IMR-90 (cell line): ENCODE data around the gene NTNG2. TPM values are rescaled to one million over a fixed set of nuclear protein-coding genes. Genes with fewer than 3 reads are reported as not detected.

Source experiments
- ATAC-seq: fragments of 200-7000 bp; cut with Tn5 transposase; 2 replicates; pipeline ENCODE4 v1.9.1; 2020; ENCODE audit warnings: low read depth, mild to moderate bottlenecking, moderate library complexity
- BruUV-seq: library from RNA; stranded (reverse); fragments of 400-500 nt; replicated peaks from 2 replicates; lab custom pipeline; 2021; lab: Mats Ljungman, UMichigan
- CTCF ChIA-PET: fragments of 300-600 bp; formaldehyde crosslinking; extraction: SDS; loops from one replicate; lab custom pipeline; 2021; ENCODE audit warnings: antibody characterized with exemption; lab: Yijun Ruan, JAX
- POLR2A ChIA-PET: fragments of 300-600 bp; sonication (Branson Sonifier 250); formaldehyde crosslinking; loops from one replicate; lab custom pipeline; 2022; ENCODE audit warnings: antibody characterized with exemption; ENCODE audit not compliant: unreplicated experiment; lab: Charles Lee
- DNase-seq: peaks from one replicate; pipeline ENCODE4 v3.0.0; 2013
- H2AFZ ChIP-seq: replicated peaks from 2 replicates; pipeline ENCODE3; 2013; ENCODE audit warnings: low read length, mild to moderate bottlenecking; ENCODE audit not compliant: poor library complexity
- H2AK5ac ChIP-seq: 2 replicates; pipeline ENCODE4 v1.6.1; 2013; ENCODE audit warnings: low read depth, low read length, inconsistent platforms
- H2AK9ac ChIP-seq: replicated peaks from 2 replicates; pipeline ENCODE3; 2013; ENCODE audit warnings: mild to moderate bottlenecking, low read depth, low read length, moderate library complexity; ENCODE audit not compliant: poor library complexity
- H2BK120ac ChIP-seq: 2 replicates; pipeline ENCODE4 v1.6.1; 2013; ENCODE audit warnings: low read depth, low read length, inconsistent platforms
- H2BK15ac ChIP-seq: 3 replicates; pipeline ENCODE4 v1.6.1; 2013; ENCODE audit warnings: low read depth, low read length, inconsistent platforms
- H2BK20ac ChIP-seq: 2 replicates; pipeline ENCODE4 v1.6.1; 2013; ENCODE audit warnings: low read depth, mild to moderate bottlenecking, inconsistent platforms, low read length, moderate library complexity
- H2BK5ac ChIP-seq: 2 replicates; pipeline ENCODE4 v1.6.1; 2013; ENCODE audit warnings: mild to moderate bottlenecking, low read depth, low read length, inconsistent platforms; ENCODE audit not compliant: poor library complexity, severe bottlenecking
- H3K14ac ChIP-seq: replicated peaks from 2 replicates; pipeline ENCODE4 v1.6.1; 2013; ENCODE audit warnings: low read depth, low read length, inconsistent platforms
- H3K18ac ChIP-seq: 2 replicates; pipeline ENCODE4 v1.6.1; 2013; ENCODE audit warnings: low read depth, low read length, control low read depth
- H3K23ac ChIP-seq: 2 replicates; pipeline ENCODE4 v1.6.1; 2013; ENCODE audit warnings: low read depth, low read length, inconsistent platforms
- H3K27ac ChIP-seq: 2 replicates; pipeline ENCODE4 v1.5.1; 2013; ENCODE audit warnings: mild to moderate bottlenecking, control low read depth, low read length; ENCODE audit not compliant: insufficient read depth
- H3K27me3 ChIP-seq: 2 replicates; pipeline ENCODE4 v1.6.1; 2013; ENCODE audit warnings: low read length; ENCODE audit not compliant: control insufficient read depth, insufficient read depth
- H3K36me3 ChIP-seq: 2 replicates; pipeline ENCODE4 v1.6.1; 2013; ENCODE audit warnings: low read length, mixed read lengths; ENCODE audit not compliant: control insufficient read depth, insufficient read depth
- H3K4ac ChIP-seq: 2 replicates; pipeline ENCODE4 v1.6.1; 2013; ENCODE audit warnings: low read depth, low read length, inconsistent platforms
- H3K4me1 ChIP-seq: 2 replicates; pipeline ENCODE4 v1.6.1; 2013; ENCODE audit warnings: low read length, mixed read lengths; ENCODE audit not compliant: control insufficient read depth, insufficient read depth
- H3K4me2 ChIP-seq: 2 replicates; pipeline ENCODE4 v1.6.1; 2013; ENCODE audit warnings: low read depth, mild to moderate bottlenecking, control low read depth, low read length, moderate library complexity
- H3K4me3 ChIP-seq: 2 replicates; pipeline ENCODE4 v1.5.1; 2013; ENCODE audit warnings: low read depth, mild to moderate bottlenecking, control low read depth, low read length, moderate library complexity; ENCODE audit not compliant: insufficient read depth
- H3K56ac ChIP-seq: 2 replicates; pipeline ENCODE4 v1.6.1; 2013; ENCODE audit warnings: low read length, inconsistent platforms; ENCODE audit not compliant: insufficient read depth; ENCODE audit errors: extremely low read depth
- H3K79me1 ChIP-seq, 2 experiments: 2 replicates each; pipeline ENCODE4 v1.6.1; 2013; ENCODE audit warnings: low read length in 2 of 2, inconsistent platforms in 1 of 2, low read depth in 1 of 2
- H3K9ac ChIP-seq: 2 replicates; pipeline ENCODE4 v1.6.1; 2013; ENCODE audit warnings: low read depth, low read length, control low read depth
- H3K9me1 ChIP-seq: 2 replicates; pipeline ENCODE4 v1.6.1; 2013; ENCODE audit warnings: low read length, inconsistent platforms; ENCODE audit not compliant: insufficient read depth
- H3K9me3 ChIP-seq: 2 replicates; pipeline ENCODE4 v1.6.1; 2013; ENCODE audit warnings: low read length; ENCODE audit not compliant: control insufficient read depth, insufficient read depth
- H4K20me1 ChIP-seq: 2 replicates; pipeline ENCODE4 v1.6.1; 2013; ENCODE audit warnings: low read length, inconsistent platforms; ENCODE audit not compliant: insufficient read depth
- H4K5ac ChIP-seq: 2 replicates; pipeline ENCODE4 v1.6.1; 2013; ENCODE audit warnings: mild to moderate bottlenecking, low read depth, low read length, control low read depth
- H4K8ac ChIP-seq, 2 experiments: 2 replicates each; pipeline ENCODE4 v1.6.1; 2013; ENCODE audit warnings: low read depth in 2 of 2, low read length in 2 of 2, control low read depth in 1 of 2, inconsistent platforms in 1 of 2
- H4K91ac ChIP-seq: 2 replicates; pipeline ENCODE4 v1.6.1; 2013; ENCODE audit warnings: low read depth, low read length, inconsistent platforms; ENCODE audit not compliant: insufficient read depth
- BHLHE40 ChIP-seq: fragments of 150-350 bp; IDR thresholded peaks from 2 replicates; pipeline ENCODE4 v1.6.1; 2016; ENCODE audit warnings: mild to moderate bottlenecking, low read depth, low read length
- CEBPB ChIP-seq: IDR thresholded peaks from 2 replicates; pipeline ENCODE4 v1.6.1; 2012; ENCODE audit warnings: low read depth, low read length, improper control_type of control experiment
- CHD1 ChIP-seq: IDR thresholded peaks from 2 replicates; pipeline ENCODE4 v1.6.1; 2012; ENCODE audit warnings: low read depth, low read length, improper control_type of control experiment
- ELK1 ChIP-seq: fragments of 150-350 bp; IDR thresholded peaks from 2 replicates; pipeline ENCODE4 v1.6.1; 2016; ENCODE audit warnings: low read depth, mild to moderate bottlenecking, low read length, moderate library complexity, borderline replicate concordance
- FOS ChIP-seq: fragments of 150-350 bp; IDR thresholded peaks from 2 replicates; pipeline ENCODE4 v1.6.1; 2016; ENCODE audit warnings: low read depth, low read length
- MAFK ChIP-seq: IDR thresholded peaks from 2 replicates; pipeline ENCODE4 v1.6.1; 2012; ENCODE audit warnings: low read depth, low read length, improper control_type of control experiment
- MAZ ChIP-seq: IDR thresholded peaks from 2 replicates; pipeline ENCODE4 v1.6.1; 2012; ENCODE audit warnings: low read depth, mild to moderate bottlenecking, low read length, improper control_type of control experiment, moderate library complexity, borderline replicate concordance
- MXI1 ChIP-seq: IDR thresholded peaks from 2 replicates; pipeline ENCODE4 v1.6.1; 2012; ENCODE audit warnings: low read depth, mild to moderate bottlenecking, low read length, moderate library complexity, borderline replicate concordance
- NFE2L2 ChIP-seq: fragments of 150-350 bp; IDR thresholded peaks from 2 replicates; pipeline ENCODE4 v1.6.1; 2016; ENCODE audit warnings: low read depth, mild to moderate bottlenecking, low read length
- POLR2A ChIP-seq: IDR thresholded peaks from 2 replicates; pipeline ENCODE4 v1.6.1; 2012; ENCODE audit warnings: mild to moderate bottlenecking, low read depth, low read length
- RAD21 ChIP-seq: IDR thresholded peaks from 2 replicates; pipeline ENCODE4 v1.6.1; 2012; ENCODE audit warnings: low read length, improper control_type of control experiment
- RCOR1 ChIP-seq: IDR thresholded peaks from 2 replicates; pipeline ENCODE4 v1.6.1; 2012; ENCODE audit warnings: mild to moderate bottlenecking, low read length, improper control_type of control experiment; ENCODE audit not compliant: insufficient replicate concordance
- RFX5 ChIP-seq: IDR thresholded peaks from 2 replicates; pipeline ENCODE4 v1.8.0; 2012; ENCODE audit warnings: low read depth, mild to moderate bottlenecking, low read length, moderate library complexity
- SMC3 ChIP-seq: fragments of 150-350 bp; IDR thresholded peaks from 2 replicates; pipeline ENCODE4 v1.6.1; 2016; ENCODE audit warnings: low read depth, mild to moderate bottlenecking, antibody characterized with exemption, low read length, moderate library complexity
- USF2 ChIP-seq: fragments of 150-350 bp; IDR thresholded peaks from 2 replicates; pipeline ENCODE4 v1.6.1; 2017; ENCODE audit warnings: mild to moderate bottlenecking, antibody characterized with exemption, low read length, low read depth
- whole genome bisulfite sequencing, 2 experiments: methylation state at CpG; one replicate each; pipeline versions ENCODE4 v1.1.5 to v1.1.7; 2013; ENCODE audit warnings: missing lambda C conversion rate in 2 of 2; ENCODE audit not compliant: insufficient read length in 1 of 2; ENCODE audit errors: extremely low coverage in 2 of 2; 5-methylcytosine and 5-hydroxymethylcytosine counted together
- dilution Hi-C: fragments of 300-500 bp; cut with HindIII; formaldehyde crosslinking; loops from one replicate; pipeline ENCODE4 v1.14.3; 2018; ENCODE audit warnings: low sequenced_read_pairs; ENCODE audit not compliant: unreplicated experiment
- in situ Hi-C: fragments of 300-500 bp; cut with MboI; formaldehyde crosslinking; loops from 3 replicates; pipeline ENCODE4 v1.14.3; 2019; ENCODE audit warnings: low sequenced_read_pairs, inconsistent platforms, mixed read lengths
- intact Hi-C: fragments of 100-400 bp; cut with micrococcal nuclease; formaldehyde crosslinking; loops from 2 replicates; pipeline ENCODE4 v1.10.0; 2022
- polyA plus RNA-seq, 3 experiments: library from polyadenylated mRNA; depleted of rRNA; stranded (reverse); fragments of >200 nt; gene quantifications; 2 replicates each; pipeline ENCODE4 v1.2.3, GENCODE V29; 2012; ENCODE audit warnings: low replicate concordance in 1 of 3
- total RNA-seq: library from RNA; depleted of rRNA; stranded (reverse); fragments of >200 nt; gene quantifications from 2 replicates; pipeline ENCODE4 v1.2.3, GENCODE V29; 2012
- TF ChIP-seq, protein P1 (sequence below): conservative IDR thresholded peaks from 2 replicates; pipeline ENCODE4 v1.5.1; 2012; ENCODE audit warnings: mild to moderate bottlenecking, low read depth, low read length, improper control_type of control experiment

Gene NTNG2
- total and polyA plus RNA-seq, 2 of the 4 experiments (the other 2 are of a cell fraction): 0.54 to 0.84 TPM

DNA sequence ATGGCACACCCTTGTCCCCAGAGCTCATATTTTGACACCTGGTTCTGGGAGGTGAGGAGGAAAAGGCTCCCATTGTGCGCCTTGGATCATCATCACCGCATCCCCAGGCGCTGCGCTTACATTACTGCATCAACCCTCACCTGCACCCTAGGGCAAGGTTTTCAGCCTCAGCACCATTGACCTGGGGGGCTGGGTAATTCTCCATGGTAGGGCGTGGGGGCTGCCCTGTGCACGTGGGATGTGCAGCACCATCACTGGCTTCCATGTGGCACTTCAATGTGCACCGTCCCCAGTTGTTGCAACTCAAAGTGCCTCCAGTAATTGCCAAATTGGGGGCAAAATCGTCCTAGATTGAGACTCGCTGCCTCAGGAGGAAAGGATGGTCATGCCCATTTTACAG lies 83.6 kb downstream of the NTNG2 start:
- no peak overlapping the region for H2AFZ ChIP-seq
- H3K4me2 ChIP-seq: no peak overlapping the region
- H3K79me1 ChIP-seq: no peaks in the 10 kb centered on the region
- H2AK5ac ChIP-seq: no peak overlapping the region
- H3K27me3 ChIP-seq: peaks cover 54% of the 10 kb centered on the region
- no peak overlapping the region for H3K9ac ChIP-seq
- H3K27ac ChIP-seq: no peak overlapping the region
- peaks cover 5% of the 10 kb centered on the region for H3K4me1 ChIP-seq
- in situ Hi-C loops (no loop called here), intact Hi-C loops (no loop called here), dilution Hi-C loops (no loop called here)
- no peak for TF ChIP-seq USF2
- TF ChIP-seq MAFK: no peak
- no peak for TF ChIP-seq BHLHE40
- no peak for TF ChIP-seq ELK1
- no peak for TF ChIP-seq FOS
- TF ChIP-seq, protein P1, sequence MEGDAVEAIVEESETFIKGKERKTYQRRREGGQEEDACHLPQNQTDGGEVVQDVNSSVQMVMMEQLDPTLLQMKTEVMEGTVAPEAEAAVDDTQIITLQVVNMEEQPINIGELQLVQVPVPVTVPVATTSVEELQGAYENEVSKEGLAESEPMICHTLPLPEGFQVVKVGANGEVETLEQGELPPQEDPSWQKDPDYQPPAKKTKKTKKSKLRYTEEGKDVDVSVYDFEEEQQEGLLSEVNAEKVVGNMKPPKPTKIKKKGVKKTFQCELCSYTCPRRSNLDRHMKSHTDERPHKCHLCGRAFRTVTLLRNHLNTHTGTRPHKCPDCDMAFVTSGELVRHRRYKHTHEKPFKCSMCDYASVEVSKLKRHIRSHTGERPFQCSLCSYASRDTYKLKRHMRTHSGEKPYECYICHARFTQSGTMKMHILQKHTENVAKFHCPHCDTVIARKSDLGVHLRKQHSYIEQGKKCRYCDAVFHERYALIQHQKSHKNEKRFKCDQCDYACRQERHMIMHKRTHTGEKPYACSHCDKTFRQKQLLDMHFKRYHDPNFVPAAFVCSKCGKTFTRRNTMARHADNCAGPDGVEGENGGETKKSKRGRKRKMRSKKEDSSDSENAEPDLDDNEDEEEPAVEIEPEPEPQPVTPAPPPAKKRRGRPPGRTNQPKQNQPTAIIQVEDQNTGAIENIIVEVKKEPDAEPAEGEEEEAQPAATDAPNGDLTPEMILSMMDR: no peak
- no peak for TF ChIP-seq POLR2A
- TF ChIP-seq MAZ: no peak
- no peak for TF ChIP-seq CEBPB
- TF ChIP-seq SMC3: no peak
- TF ChIP-seq MXI1: no peak
- TF ChIP-seq NFE2L2: no peak
- TF ChIP-seq RFX5: no peak
- TF ChIP-seq RCOR1: no peak
- TF ChIP-seq RAD21: no peak
- no peak for TF ChIP-seq CHD1
- no peak overlapping the region for H2BK5ac ChIP-seq
- DNase-seq (no peak), ATAC-seq (no peak)
- no peak overlapping the region for H4K5ac ChIP-seq
- CTCF ChIA-PET: interaction anchor here (1.3 kb wide), 1 partner anchor 14 kb away, joined by 3 read pairs; no protein-coding TSS in a partner anchor
- H3K4ac ChIP-seq: no peak overlapping the region
- H2BK20ac ChIP-seq: no peak overlapping the region
- H2BK15ac ChIP-seq: no peak overlapping the region
- H3K18ac ChIP-seq: no peak overlapping the region
- BruUV-seq: no TSS peak
- H3K9me1 ChIP-seq: no peaks in the 10 kb centered on the region
- H3K56ac ChIP-seq: no peak overlapping the region
- no peak overlapping the region for H4K8ac ChIP-seq
- H3K9me3 ChIP-seq: no peaks in the 10 kb centered on the region
- H3K23ac ChIP-seq: no peak overlapping the region
- POLR2A ChIA-PET: no interaction called here
- no peaks in the 10 kb centered on the region for H3K36me3 ChIP-seq
- no peak overlapping the region for H2BK120ac ChIP-seq
- peaks cover 6% of the 10 kb centered on the region; the same call in 1 of the 2 replicates for H4K20me1 ChIP-seq
- H3K14ac ChIP-seq: no peak overlapping the region
- H2AK9ac ChIP-seq: no peak overlapping the region
- H3K4me3 ChIP-seq: no peak overlapping the region
- 100% methylated on average over 3 of the region's 9 CpGs; no CpG with 5 or more reads in 1 of the 2 experiments for WGBS, 2 experiments
- H4K91ac ChIP-seq: no peak overlapping the region
